HG02938 (cell line): ENCODE results near the gene NECTIN2.
A peak's percentile ranks its signal among the peaks of the same experiment; 100 is the strongest.
"Not testable (repeated sequence)": the region's sequence is repeated elsewhere in the genome, so short reads cannot be mapped to it uniquely, and the experiment has no call there.

Source experiments
- ATAC-seq: cut with Tn5 transposase; IDR thresholded peaks from one replicate; pipeline ENCODE4 v1.9.1; 2021; ENCODE audit warnings: mild to moderate bottlenecking, moderate library complexity; ENCODE audit not compliant: unreplicated experiment

NECTIN2 gene

DNA sequence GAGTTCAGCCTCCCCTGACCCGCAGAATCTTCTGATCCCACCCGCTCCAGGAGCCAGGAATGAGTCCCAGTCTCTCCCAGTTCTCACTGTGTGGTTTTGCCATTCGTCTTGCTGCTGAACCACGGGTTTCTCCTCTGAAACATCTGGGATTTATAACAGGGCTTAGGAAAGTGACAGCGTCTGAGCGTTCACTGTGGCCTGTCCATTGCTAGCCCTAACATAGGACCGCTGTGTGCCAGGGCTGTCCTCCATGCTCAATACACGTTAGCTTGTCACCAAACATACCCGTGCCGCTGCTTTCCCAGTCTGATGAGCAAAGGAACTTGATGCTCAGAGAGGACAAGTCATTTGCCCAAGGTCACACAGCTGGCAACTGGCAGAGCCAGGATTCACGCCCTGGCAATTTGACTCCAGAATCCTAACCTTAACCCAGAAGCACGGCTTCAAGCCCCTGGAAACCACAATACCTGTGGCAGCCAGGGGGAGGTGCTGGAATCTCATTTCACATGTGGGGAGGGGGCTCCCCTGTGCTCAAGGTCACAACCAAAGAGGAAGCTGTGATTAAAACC is 58.4 kb downstream of the NECTIN2 start:
- ATAC-seq, result no peak

DNA sequence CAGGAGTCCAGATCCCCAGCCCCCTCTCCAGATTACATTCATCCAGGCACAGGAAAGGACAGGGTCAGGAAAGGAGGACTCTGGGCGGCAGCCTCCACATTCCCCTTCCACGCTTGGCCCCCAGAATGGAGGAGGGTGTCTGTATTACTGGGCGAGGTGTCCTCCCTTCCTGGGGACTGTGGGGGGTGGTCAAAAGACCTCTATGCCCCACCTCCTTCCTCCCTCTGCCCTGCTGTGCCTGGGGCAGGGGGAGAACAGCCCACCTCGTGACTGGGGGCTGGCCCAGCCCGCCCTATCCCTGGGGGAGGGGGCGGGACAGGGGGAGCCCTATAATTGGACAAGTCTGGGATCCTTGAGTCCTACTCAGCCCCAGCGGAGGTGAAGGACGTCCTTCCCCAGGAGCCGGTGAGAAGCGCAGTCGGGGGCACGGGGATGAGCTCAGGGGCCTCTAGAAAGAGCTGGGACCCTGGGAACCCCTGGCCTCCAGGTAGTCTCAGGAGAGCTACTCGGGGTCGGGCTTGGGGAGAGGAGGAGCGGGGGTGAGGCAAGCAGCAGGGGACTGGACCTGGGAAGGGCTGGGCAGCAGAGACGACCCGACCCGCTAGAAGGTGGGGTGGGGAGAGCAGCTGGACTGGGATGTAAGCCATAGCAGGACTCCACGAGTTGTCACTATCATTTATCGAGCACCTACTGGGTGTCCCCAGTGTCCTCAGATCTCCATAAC is 59.5 kb downstream of the NECTIN2 start, which contains the start of gene APOE:
Gene APOE, plus strand, starts transcription at position 360 of the 724 bp plus-strand sequence. CDS start 829 bp downstream, outside the sequence.
- ATAC-seq, result no peak

DNA sequence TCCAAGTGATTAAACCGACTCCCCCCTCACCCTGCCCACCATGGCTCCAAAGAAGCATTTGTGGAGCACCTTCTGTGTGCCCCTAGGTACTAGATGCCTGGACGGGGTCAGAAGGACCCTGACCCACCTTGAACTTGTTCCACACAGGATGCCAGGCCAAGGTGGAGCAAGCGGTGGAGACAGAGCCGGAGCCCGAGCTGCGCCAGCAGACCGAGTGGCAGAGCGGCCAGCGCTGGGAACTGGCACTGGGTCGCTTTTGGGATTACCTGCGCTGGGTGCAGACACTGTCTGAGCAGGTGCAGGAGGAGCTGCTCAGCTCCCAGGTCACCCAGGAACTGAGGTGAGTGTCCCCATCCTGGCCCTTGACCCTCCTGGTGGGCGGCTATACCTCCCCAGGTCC is 61.5 kb downstream of the NECTIN2 start:
- ATAC-seq, result no peak

DNA sequence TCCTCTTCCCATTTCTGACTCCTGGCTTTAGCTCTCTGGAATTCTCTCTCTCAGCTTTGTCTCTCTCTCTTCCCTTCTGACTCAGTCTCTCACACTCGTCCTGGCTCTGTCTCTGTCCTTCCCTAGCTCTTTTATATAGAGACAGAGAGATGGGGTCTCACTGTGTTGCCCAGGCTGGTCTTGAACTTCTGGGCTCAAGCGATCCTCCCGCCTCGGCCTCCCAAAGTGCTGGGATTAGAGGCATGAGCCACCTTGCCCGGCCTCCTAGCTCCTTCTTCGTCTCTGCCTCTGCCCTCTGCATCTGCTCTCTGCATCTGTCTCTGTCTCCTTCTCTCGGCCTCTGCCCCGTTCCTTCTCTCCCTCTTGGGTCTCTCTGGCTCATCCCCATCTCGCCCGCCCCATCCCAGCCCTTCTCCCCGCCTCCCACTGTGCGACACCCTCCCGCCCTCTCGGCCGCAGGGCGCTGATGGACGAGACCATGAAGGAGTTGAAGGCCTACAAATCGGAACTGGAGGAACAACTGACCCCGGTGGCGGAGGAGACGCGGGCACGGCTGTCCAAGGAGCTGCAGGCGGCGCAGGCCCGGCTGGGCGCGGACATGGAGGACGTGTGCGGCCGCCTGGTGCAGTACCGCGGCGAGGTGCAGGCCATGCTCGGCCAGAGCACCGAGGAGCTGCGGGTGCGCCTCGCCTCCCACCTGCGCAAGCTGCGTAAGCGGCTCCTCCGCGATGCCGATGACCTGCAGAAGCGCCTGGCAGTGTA is 62.2 kb downstream of the NECTIN2 start:
- no peak for ATAC-seq

DNA sequence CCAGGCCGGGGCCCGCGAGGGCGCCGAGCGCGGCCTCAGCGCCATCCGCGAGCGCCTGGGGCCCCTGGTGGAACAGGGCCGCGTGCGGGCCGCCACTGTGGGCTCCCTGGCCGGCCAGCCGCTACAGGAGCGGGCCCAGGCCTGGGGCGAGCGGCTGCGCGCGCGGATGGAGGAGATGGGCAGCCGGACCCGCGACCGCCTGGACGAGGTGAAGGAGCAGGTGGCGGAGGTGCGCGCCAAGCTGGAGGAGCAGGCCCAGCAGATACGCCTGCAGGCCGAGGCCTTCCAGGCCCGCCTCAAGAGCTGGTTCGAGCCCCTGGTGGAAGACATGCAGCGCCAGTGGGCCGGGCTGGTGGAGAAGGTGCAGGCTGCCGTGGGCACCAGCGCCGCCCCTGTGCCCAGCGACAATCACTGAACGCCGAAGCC is 62.8 kb downstream of the NECTIN2 start:
- ATAC-seq, result no peak

DNA sequence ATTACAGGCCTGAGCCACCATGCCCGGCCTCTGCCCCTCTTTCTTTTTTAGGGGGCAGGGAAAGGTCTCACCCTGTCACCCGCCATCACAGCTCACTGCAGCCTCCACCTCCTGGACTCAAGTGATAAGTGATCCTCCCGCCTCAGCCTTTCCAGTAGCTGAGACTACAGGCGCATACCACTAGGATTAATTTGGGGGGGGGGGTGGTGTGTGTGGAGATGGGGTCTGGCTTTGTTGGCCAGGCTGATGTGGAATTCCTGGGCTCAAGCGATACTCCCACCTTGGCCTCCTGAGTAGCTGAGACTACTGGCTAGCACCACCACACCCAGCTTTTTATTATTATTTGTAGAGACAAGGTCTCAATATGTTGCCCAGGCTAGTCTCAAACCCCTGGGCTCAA is 63.7 kb downstream of the NECTIN2 start:
- ATAC-seq, result no peak

DNA sequence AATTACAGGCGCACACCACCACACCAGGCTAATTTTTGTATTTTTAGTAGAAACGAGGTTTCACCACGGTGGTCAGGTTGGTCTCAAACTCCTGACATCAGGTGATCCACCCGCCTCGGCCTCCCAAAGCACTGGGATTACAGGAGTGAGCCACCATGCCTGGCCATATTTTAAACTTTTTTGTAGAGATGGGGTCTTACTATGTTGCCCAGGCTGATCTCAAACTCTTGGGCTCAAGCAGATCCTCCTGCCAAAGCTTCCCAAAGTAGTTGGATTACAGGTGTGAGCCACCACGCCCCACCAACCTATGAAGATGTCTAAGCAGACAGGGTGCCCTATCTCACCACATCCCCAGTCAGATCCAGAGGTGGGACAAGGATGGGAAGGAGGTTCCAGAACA is 65.8 kb downstream of the NECTIN2 start:
- not testable (repeated sequence) for ATAC-seq

DNA sequence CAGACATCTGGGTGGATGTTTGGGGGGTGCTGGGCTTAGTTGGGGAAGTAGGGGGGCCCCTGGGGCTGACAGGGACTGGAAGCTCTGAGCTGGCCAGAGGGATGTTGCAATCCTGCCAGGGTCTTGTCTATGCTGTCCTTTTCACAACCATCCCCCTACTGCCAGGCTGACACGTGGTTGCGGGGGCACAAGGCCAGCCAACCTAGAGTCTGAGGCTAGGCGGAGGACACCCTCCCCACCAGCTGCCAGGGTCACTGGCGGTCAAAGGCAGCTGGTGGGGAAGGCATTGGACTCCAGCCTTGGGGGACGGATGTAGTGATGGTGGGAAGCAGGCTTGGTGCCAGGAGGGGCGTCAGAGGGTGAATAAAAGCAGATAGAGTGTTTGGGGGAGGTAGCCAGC is 66.8 kb downstream of the NECTIN2 start:
- ATAC-seq, result no peak

DNA sequence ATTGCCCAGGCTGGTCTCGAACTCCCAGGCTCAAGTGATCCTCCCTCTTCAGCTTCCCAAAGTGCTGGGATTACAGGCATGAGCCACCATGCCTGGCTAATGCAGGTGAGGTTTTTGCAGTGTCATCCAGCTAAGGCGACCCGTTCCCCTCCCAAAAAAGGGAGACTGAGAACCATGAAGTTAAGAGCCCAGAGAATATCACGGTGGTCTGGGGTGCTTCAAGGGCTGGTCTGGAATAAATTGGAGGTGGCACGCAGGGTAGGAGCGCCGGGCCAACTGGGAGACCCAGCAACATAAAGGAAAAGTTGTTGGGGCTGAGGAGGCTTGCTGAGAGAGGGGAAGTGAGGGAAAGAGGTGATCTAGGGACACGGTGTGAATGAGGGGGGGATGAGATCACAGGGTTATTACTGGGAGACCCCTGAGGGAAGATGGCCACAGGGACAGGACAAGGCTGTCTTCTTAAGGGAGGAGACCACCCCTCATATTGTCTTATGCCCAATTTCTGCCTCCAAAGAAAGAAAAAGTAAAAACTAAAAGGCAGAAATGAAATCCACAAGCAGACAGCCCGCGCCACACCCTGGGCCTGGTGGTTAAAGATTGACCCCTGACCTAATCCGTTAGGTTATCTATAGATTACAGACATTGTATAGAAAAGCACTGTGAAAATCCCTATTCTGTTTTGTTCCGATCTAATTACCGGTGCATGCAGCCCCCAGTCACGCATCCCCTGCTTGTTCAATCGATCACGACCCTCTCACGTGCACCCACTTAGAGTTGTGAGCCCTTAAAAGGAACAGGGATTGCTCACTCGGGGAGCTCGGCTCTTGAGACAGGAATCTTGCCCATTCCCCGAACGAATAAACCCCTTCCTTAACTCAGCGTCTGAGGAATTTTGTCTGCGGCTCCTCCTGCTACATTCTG is 67.7 kb downstream of the NECTIN2 start:
- not testable (repeated sequence) for ATAC-seq

DNA sequence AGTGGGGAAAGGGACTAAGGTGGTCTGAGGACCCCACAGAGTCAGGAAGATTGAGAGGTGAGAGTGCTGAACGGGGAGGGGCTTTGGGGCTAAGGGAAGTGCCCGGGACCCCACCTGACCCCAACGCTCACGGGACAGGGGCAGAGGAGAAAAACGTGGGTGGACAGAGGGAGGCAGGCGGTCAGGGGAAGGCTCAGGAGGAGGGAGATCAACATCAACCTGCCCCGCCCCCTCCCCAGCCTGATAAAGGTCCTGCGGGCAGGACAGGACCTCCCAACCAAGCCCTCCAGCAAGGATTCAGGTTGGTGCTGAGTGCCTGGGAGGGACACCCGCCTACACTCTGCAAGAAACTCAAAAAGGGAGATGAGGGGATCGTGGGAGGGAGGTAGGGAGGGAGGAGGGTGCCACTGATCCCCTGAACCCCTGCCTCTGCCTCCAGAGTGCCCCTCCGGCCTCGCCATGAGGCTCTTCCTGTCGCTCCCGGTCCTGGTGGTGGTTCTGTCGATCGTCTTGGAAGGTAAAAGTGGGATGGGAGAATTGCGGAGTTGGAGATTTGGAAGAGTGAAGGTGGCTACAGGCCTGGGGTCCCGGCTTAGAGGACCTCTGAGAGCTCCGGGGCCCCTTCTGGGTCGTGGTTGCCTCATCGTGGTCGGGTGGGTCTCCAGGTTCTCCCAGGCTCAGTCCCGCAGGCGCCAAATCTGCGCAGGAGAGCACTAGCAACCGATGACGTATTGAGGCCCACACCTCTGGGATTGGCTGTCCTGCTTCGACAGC is 68.5 kb downstream of the NECTIN2 start, which contains the start of gene APOC1:
Gene APOC1, plus strand, starts transcription at position 176 of the 774 bp plus-strand sequence. Its CDS starts 284 bp downstream, at position 460.
- peak; percentile 65 for ATAC-seq

DNA sequence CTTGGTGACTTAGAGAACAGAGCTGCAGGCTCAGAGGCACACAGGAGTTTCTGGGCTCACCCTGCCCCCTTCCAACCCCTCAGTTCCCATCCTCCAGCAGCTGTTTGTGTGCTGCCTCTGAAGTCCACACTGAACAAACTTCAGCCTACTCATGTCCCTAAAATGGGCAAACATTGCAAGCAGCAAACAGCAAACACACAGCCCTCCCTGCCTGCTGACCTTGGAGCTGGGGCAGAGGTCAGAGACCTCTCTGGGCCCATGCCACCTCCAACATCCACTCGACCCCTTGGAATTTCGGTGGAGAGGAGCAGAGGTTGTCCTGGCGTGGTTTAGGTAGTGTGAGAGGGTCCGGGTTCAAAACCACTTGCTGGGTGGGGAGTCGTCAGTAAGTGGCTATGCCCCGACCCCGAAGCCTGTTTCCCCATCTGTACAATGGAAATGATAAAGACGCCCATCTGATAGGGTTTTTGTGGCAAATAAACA is 78.2 kb downstream of the NECTIN2 start:
- no peak for ATAC-seq

DNA sequence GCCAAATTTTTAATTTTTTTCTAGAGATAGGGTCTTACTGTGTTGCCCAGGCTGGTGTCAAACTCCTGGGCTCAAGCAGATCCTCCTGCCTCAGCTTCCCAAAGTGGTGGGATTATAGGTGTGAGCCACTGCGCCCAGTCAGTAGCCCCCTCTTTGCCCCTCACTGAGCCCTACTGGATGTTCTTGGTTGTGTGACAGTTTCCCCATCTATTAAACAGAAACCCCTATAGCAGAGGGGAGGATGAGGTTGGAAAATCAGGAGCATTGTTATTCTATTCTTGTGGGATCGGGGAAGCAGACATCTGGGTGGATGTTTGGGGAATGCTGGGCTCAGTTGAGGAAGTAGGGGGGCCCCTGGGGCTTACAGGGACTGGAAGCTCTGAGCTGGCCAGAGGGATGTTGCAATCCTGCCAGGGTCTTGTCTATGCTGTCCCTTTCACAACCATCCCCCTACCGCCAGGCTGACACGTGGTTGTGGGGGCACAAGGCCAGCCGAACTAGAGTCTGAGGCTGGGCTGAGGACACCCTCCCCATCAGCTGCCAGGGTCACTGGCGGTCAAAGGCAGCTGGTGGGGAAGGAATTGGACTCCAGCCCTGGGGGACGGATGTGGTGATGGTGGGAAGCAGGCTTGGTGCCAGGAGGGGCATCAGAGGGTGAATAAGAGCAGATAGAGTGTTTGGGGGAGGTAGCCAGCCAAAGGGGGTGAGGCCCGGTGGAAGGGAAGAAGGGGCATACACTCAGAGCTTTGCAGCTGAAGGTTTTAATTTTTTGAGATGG is 79.2 kb downstream of the NECTIN2 start:
- no peak for ATAC-seq

DNA sequence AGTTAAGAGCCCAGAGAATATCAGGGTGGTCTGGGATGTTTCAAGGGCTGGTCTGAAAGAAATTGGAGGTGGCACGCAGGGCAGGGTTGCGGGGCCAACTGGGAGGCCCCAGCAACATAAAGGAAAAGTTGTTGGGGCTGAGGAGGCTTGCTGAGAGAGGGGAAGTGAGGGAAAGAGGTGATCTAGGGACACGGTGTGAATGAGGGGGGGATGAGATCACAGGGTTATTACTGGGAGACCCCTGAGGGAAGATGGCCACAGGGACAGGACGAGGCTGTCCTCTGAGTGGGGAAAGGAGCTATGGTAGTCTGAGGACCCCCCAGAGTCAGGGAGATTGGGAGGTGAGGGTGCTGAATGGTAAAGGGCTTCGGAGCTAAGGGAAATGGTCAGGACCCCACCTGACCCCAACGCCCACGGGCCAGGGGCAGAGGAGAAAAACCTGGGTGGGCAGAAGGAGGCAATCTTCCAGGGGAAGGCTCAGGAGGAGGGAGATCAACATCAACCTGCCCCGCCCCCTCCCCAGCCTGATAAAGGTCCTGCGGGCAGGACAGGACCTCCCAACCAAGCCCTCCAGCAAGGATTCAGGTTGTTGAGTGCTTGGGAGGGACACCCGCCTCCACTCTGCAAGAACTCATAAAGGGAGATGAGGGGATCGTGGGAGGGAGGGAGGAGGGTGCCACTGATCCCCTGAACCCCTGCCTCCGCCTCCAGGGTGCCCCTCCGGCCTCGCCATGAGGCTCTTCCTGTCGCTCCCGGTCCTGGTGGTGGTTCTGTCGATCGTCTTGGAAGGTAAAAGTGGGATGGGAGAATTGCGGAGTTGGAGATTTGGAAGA is 80.4 kb downstream of the NECTIN2 start:
- not testable (repeated sequence) for ATAC-seq

DNA sequence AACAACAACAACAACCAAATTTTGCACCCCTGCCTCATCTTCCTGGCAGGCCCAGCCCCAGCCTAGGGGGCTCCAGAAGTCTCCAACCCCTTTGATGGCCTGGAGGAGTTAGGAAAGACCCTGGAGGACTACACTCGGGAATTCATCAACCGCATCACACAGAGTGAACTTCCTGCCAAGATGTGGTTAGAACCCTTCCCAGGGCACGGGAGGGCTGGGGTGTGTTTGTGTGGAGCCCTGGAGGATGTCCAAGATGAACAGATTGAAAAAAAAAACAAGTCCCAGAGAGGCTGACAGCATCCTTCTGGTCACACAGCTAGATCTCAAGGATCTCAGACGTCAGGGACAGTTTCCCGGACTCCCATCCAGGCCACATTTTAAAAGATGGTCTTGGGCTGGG is 81.6 kb downstream of the NECTIN2 start:
- no peak for ATAC-seq

DNA sequence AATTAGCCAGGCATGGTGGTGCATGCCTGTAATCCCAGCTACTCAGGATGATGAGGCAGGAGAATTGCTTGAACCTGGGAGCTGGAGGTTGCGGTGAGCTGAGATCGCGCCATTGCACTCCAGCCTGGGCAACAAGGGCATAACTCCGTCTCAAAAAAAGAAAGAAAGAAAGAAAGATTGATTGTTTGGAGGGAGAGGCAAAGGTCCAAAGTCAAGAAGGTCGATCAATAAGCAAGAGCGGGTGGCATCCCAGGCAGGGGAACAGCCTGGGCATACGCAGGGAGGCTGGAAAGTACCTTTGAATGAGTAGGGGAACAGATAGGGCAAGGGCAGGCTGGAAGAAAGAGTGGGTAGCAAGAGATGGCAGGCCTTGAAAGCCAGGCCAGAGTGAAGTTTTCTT is 84.0 kb downstream of the NECTIN2 start:
- ATAC-seq, result no peak

DNA sequence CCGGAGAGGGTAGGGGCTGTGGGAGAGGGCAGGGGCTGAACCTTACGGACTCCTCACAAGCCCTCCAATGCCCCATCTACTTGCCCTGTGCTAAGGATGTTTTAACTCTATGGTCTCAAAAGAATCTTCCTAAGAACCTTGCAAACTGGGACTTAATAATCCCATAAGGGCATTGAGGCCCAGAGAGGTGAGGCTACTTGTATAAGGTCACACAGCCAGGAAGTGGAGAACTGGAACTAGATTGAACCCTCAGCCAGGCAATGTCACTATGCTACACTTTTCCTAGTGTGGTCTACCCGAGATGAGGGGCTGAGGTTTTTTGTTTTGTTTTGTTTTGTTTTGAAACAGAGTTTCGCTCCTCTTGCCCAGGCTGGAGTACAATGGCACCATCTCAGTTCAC is 85.4 kb downstream of the NECTIN2 start:
- ATAC-seq, result no peak
